Right lobe of liver (tissue), 6 donors: Measurements from ENCODE around the gene GABRA5. TPM values are rescaled to one million over a fixed set of nuclear protein-coding genes. Genes with fewer than 3 reads are reported as not detected.

Experiments used
- ATAC-seq, 4 donors: fragments of 200-7000 bp; cut with Tn5 transposase; one replicate each; pipeline ENCODE4 v1.9.1; 2020; ENCODE audit warnings: mild to moderate bottlenecking in 4 of 4, moderate library complexity in 4 of 4
- DNase-seq, 3 donors: peaks; one replicate each; pipeline ENCODE4 v3.0.0-alpha.2; 2020
- H3K27ac ChIP-seq, 3 donors: fragments of 200-600 bp; one replicate each; pipeline ENCODE4 v1.8.0; 2022
- H3K27me3 ChIP-seq, 2 donors: fragments of 200-600 bp; one replicate each; pipeline ENCODE4 v1.8.0; 2022
- H3K36me3 ChIP-seq, 4 donors: fragments of 200-600 bp; sonication (generic) in 1 of 4; one replicate each; pipeline versions ENCODE4 v1.5.1 to v1.8.0; 2017 to 2022; ENCODE audit warnings: control low read depth in 1 of 4
- H3K4me1 ChIP-seq, 4 donors: fragments of 200-600 bp; sonication (generic) in 1 of 4; one replicate each; pipeline versions ENCODE4 v1.5.1 to v1.8.0; 2017 to 2022; ENCODE audit warnings: control low read depth in 1 of 4
- H3K4me3 ChIP-seq, 3 donors: fragments of 200-600 bp; one replicate each; pipeline ENCODE4 v1.8.0; 2022
- H3K9me3 ChIP-seq, 4 donors: fragments of 200-600 bp; sonication (generic) in 1 of 4; one replicate each; pipeline versions ENCODE4 v1.5.1 to v1.8.0; 2017 to 2022; ENCODE audit warnings: control low read depth in 1 of 4
- POLR2A ChIP-seq: fragments of 450-650 bp; IDR thresholded peaks from one replicate; pipeline ENCODE4 v1.6.1; 2017; ENCODE audit warnings: antibody characterized with exemption, mild to moderate bottlenecking
- WGBS: methylation state at CpG from one replicate; pipeline ENCODE4 v1.1.6; 2018; ENCODE audit warnings: low coverage, low lambda C conversion rate; ENCODE audit not compliant: insufficient coverage; ENCODE audit errors: missing lambda C conversion rate; 5-methylcytosine and 5-hydroxymethylcytosine counted together
- intact Hi-C, 2 donors: fragments of 100-400 bp; cut with DNase I; formaldehyde crosslinking; loops; one replicate each; pipeline versions ENCODE4 v1.11.2 to v1.14.1; 2022
- total RNA-seq, 6 experiments: library from RNA; depleted of rRNA in 2 of 6; stranded (reverse); fragments of >200 nt in 2 of 6; fragmentation: NEBNext Ultra II Directional in 3 of 6; extraction: Animal tissue kit (Norgen Biotek cat#: 25700) in 3 of 6; gene quantifications; one replicate each; pipeline versions ENCODE4 v1.1.0 to v1.2.4, GENCODE V29; 2016 to 2023
- TF ChIP-seq, protein P1 (sequence below), 4 donors: fragments of 200-600 bp in 3 of 4; fragments of 450-650 bp in 1 of 4; IDR thresholded peaks; one replicate each; pipeline versions ENCODE4 v1.5.1 to v1.8.0; 2016 to 2022; ENCODE audit warnings: antibody characterized with exemption in 4 of 4, mild to moderate bottlenecking in 2 of 4
- donor health status: DM: no; HTN: yes; CAD: no.
- donor health status: DM: no; HTN: no; CAD: no.
- donor health status: DM: no; HTN: no; CAD: no.
- donor health status: DM: no; HTN: yes; CAD: no.
- donor health status: DM: no; HTN: yes; CAD: no.

GABRA5 gene
- total RNA-seq, 6 experiments from 2014 or later, result not detected

DNA sequence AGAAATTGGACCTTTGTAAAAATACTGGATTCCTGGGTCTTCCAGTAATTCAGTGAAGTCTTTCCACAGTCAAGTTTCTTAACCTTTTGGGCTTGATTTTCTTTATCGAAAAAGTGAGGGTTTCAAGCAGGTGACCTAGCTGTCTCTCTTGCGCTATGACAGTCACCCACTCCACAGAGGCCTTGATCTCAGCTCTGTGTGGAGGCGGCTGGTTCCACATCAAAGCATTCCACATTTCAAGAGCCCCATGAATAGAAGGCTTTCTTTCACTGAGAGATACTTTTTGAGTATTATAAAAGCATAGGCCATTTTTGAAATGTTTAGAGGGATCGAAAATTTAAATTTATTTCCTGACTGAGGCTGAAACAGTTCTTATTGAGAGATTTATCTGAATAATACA, 43.9 kb downstream of the GABRA5 start:
- Histone ChIP-seq H3K27ac (no peak overlapping the region), H3K27me3 (no peaks in the 10 kb centered on the region), H3K4me1 (no peaks in the 10 kb centered on the region), H3K4me3 (no peak overlapping the region), H3K9me3 (no peaks in the 10 kb centered on the region), H3K36me3 (no peaks in the 10 kb centered on the region)
- 66% methylated on average over 4 of the region's 4 CpGs for WGBS
- DNase-seq, result no peak
- no peak for TF ChIP-seq POLR2A
- TF ChIP-seq, protein P1, sequence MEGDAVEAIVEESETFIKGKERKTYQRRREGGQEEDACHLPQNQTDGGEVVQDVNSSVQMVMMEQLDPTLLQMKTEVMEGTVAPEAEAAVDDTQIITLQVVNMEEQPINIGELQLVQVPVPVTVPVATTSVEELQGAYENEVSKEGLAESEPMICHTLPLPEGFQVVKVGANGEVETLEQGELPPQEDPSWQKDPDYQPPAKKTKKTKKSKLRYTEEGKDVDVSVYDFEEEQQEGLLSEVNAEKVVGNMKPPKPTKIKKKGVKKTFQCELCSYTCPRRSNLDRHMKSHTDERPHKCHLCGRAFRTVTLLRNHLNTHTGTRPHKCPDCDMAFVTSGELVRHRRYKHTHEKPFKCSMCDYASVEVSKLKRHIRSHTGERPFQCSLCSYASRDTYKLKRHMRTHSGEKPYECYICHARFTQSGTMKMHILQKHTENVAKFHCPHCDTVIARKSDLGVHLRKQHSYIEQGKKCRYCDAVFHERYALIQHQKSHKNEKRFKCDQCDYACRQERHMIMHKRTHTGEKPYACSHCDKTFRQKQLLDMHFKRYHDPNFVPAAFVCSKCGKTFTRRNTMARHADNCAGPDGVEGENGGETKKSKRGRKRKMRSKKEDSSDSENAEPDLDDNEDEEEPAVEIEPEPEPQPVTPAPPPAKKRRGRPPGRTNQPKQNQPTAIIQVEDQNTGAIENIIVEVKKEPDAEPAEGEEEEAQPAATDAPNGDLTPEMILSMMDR (IDR thresholded peaks at IDR 0.05), result no peak
- intact Hi-C loops, result no loop called here
- no peak for ATAC-seq

GRCh38 chr15:26921433-26921832, 54.6 kb downstream of the GABRA5 start:
- Histone ChIP-seq H3K36me3 (no peaks in the 10 kb centered on the region), H3K9me3 (peaks cover 0 to 13% (median 1%) of the 10 kb centered on the region in 4 donors), H3K4me3 (no peak overlapping the region), H3K27ac (no peak overlapping the region), H3K4me1 (no peaks in the 10 kb centered on the region), H3K27me3 (no peaks in the 10 kb centered on the region)
- DNase-seq, result no peak
- intact Hi-C loops, result no loop called here
- TF ChIP-seq, protein P1 (IDR thresholded peaks at IDR 0.05), result no peak
- TF ChIP-seq POLR2A, result no peak
- WGBS, result 21% methylated on average over 1 of the region's 1 CpG
- no peak for ATAC-seq

DNA sequence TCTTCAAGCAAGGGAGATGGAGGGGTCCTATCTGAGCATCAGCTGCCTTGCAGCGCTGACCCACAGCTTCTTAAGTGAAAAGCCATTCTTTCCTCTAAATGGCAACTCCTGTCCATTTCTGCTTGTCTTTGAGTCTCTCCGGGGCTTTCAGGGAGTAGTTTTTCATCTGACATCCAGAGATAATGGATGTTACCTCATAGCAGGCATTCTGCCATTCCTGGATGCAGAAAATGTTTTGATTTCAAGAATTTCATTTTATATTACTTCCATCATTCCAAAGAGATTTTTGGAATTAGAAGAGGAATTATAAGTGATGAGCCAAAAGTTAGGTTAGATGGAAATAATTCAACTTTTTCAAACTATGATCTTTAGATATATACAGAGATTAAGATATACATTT, 59.2 kb downstream of the GABRA5 start:
- intact Hi-C loops, result no loop called here
- no peak overlapping the region for H3K4me3 ChIP-seq
- H3K27ac ChIP-seq, result no peak overlapping the region
- no peak for TF ChIP-seq POLR2A
- TF ChIP-seq, protein P1 (IDR thresholded peaks at IDR 0.05), result no peak
- H3K9me3 ChIP-seq, result no peaks in the 10 kb centered on the region
- 50% methylated on average over 2 of the region's 2 CpGs for WGBS
- H3K4me1 ChIP-seq, result no peaks in the 10 kb centered on the region
- H3K27me3 ChIP-seq, result no peaks in the 10 kb centered on the region
- H3K36me3 ChIP-seq, result no peaks in the 10 kb centered on the region
- DNase-seq (no peak), ATAC-seq (no peak)

GRCh38 chr15:26928051-26928450, 61.2 kb downstream of the GABRA5 start:
- ATAC-seq (no peak), DNase-seq (no peak)
- no peaks in the 10 kb centered on the region for H3K9me3 ChIP-seq
- WGBS, result 60% methylated on average over 4 of the region's 8 CpGs
- H3K36me3 ChIP-seq, result no peaks in the 10 kb centered on the region
- intact Hi-C loops, result no loop called here
- no peak overlapping the region for H3K4me3 ChIP-seq
- H3K27ac ChIP-seq, result no peak overlapping the region
- H3K4me1 ChIP-seq, result no peaks in the 10 kb centered on the region
- TF ChIP-seq POLR2A, result no peak
- TF ChIP-seq, protein P1 (IDR thresholded peaks at IDR 0.05), result no peak
- no peaks in the 10 kb centered on the region for H3K27me3 ChIP-seq

- ATAC-seq (no peak), DNase-seq (no peak)
- H3K36me3 ChIP-seq, result no peaks in the 10 kb centered on the region
- H3K4me1 ChIP-seq, result no peaks in the 10 kb centered on the region
- H3K27me3 ChIP-seq, result no peaks in the 10 kb centered on the region
- WGBS, result 29% methylated on average over 1 of the region's 4 CpGs
- no peak overlapping the region for H3K27ac ChIP-seq
- no peaks in the 10 kb centered on the region for H3K9me3 ChIP-seq
- no peak for TF ChIP-seq POLR2A
- TF ChIP-seq, protein P1 (IDR thresholded peaks at IDR 0.05), result no peak
- intact Hi-C loops, result no loop called here
- H3K4me3 ChIP-seq, result no peak overlapping the region
These were observed 62.7 kb downstream of the GABRA5 start for GRCh38 chr15:26929588-26929987.
